SU-DHL-6 (cell line): ENCODE measurements around the gene POLR2J.

ENCODE experiments used
- H2AFZ ChIP-seq: fragments of 200-600 bp; sonication (generic); 2 replicates; pipeline ENCODE4 v1.6.1; 2014; ENCODE audit warnings: low read depth, mild to moderate bottlenecking, moderate library complexity, mixed read lengths, antibody characterized with exemption, low read length; ENCODE audit not compliant: severe bottlenecking
- H3F3A ChIP-seq: fragments of 200-600 bp; shearing (Covaris generic); 2 replicates; pipeline ENCODE4 v1.6.0; 2016; ENCODE audit warnings: antibody characterized with exemption, mild to moderate bottlenecking; ENCODE audit not compliant: insufficient read depth
- H3K27ac ChIP-seq: fragments of 200-600 bp; sonication (generic); 2 replicates; pipeline ENCODE4 v1.5.1; 2016; ENCODE audit warnings: low read depth, mild to moderate bottlenecking, low read length, moderate library complexity, mixed read lengths
- H3K27me3 ChIP-seq: fragments of 200-600 bp; sonication (generic), shearing (Covaris generic); 2 replicates; pipeline ENCODE4 v1.6.0; 2014; ENCODE audit warnings: mild to moderate bottlenecking, low read length
- H3K36me3 ChIP-seq: fragments of 200-600 bp; sonication (generic); 2 replicates; pipeline ENCODE4 v1.6.1; 2014; ENCODE audit warnings: mild to moderate bottlenecking, low read length, mixed read lengths
- H3K4me2 ChIP-seq: fragments of 300-600, 200-600 bp; shearing (Covaris generic), sonication (generic); 2 replicates; pipeline ENCODE4 v1.6.0; 2014; ENCODE audit warnings: low read length, low read depth, mild to moderate bottlenecking; ENCODE audit not compliant: poor library complexity, severe bottlenecking
- H3K4me3 ChIP-seq: fragments of 200-600 bp; sonication (generic); 2 replicates; pipeline ENCODE4 v1.5.1; 2014; ENCODE audit warnings: antibody characterized with exemption, low read length, mild to moderate bottlenecking, mixed read lengths; ENCODE audit not compliant: insufficient read depth, poor library complexity, severe bottlenecking
- H3K79me2 ChIP-seq: fragments of 200-600 bp; sonication (generic); 2 replicates; pipeline ENCODE4 v1.6.1; 2014; ENCODE audit warnings: mild to moderate bottlenecking, low read length, moderate library complexity; ENCODE audit not compliant: insufficient read depth
- H3K9ac ChIP-seq: fragments of 200-600 bp; sonication (generic); 2 replicates; pipeline ENCODE4 v1.7.0; 2014; ENCODE audit warnings: mild to moderate bottlenecking, low read length
- H3K9me2 ChIP-seq: fragments of 200-600 bp; sonication (generic); replicated peaks from 2 replicates; pipeline ENCODE4 v1.6.1; 2014; ENCODE audit warnings: low read length; ENCODE audit not compliant: insufficient read depth
- H3K9me3 ChIP-seq: fragments of 200-600 bp; sonication (generic); 2 replicates; pipeline ENCODE4 v1.6.1; 2014; ENCODE audit warnings: low read length, mixed read lengths; ENCODE audit not compliant: insufficient read depth
- H4K20me1 ChIP-seq: fragments of 200-600 bp; sonication (generic); 2 replicates; pipeline ENCODE4 v1.6.1; 2014; ENCODE audit warnings: low read depth, mild to moderate bottlenecking, antibody characterized with exemption, low read length, moderate library complexity, mixed read lengths
- EZH2phosphoT487 ChIP-seq: fragments of 200-600 bp; sonication (generic), shearing (Covaris generic); conservative IDR thresholded peaks from 2 replicates; pipeline ENCODE4 v1.6.1; 2018; ENCODE audit warnings: mild to moderate bottlenecking, antibody characterized with exemption, low read length, moderate library complexity, mixed read lengths
- TF ChIP-seq, protein P1 (sequence below): fragments of 200-600 bp; sonication (generic); IDR thresholded peaks from one replicate; pipeline ENCODE4 v1.5.1; 2017; ENCODE audit warnings: antibody characterized with exemption, mild to moderate bottlenecking, low read length, moderate library complexity; ENCODE audit not compliant: insufficient read depth, poor library complexity, severe bottlenecking

POLR2J gene

GRCh38 chr7:102463841-102464576 is 14.7 kb downstream of the POLR2J start:
- H3K27ac ChIP-seq, result 0 out of 2 replicates have a peak overlapping the region, but pooled peaks have one; percentile 26

GRCh38 chr7:102460467-102460866 is 18.3 kb downstream of the POLR2J start:
- peaks cover 26% of the 10 kb centered on the region for H3K79me2 ChIP-seq
- H3K9ac ChIP-seq, result no peak overlapping the region
- no peaks in the 10 kb centered on the region for H3K36me3 ChIP-seq
- H4K20me1 ChIP-seq, result no peaks in the 10 kb centered on the region
- H2AFZ ChIP-seq, result no peak overlapping the region
- H3F3A ChIP-seq, result peaks cover 8% of the 10 kb centered on the region
- no peaks in the 10 kb centered on the region for H3K9me3 ChIP-seq
- H3K4me2 ChIP-seq, result no peak overlapping the region
- H3K27ac ChIP-seq, result no peak overlapping the region
- no peaks in the 10 kb centered on the region for H3K27me3 ChIP-seq
- no peak overlapping the region for H3K4me3 ChIP-seq
- no peak for TF ChIP-seq EZH2phosphoT487
- H3K9me2 ChIP-seq, result no peaks in the 10 kb centered on the region

More at GRCh38 chr7:102463841-102464576, 14.7 kb downstream of the POLR2J start:
- peaks cover 32% of the 10 kb centered on the region for H3K79me2 ChIP-seq
- no peaks in the 10 kb centered on the region for H3K36me3 ChIP-seq
- H3F3A ChIP-seq, result peaks cover 17% of the 10 kb centered on the region; the same call in 1 of the 2 replicates
- no peaks in the 10 kb centered on the region for H3K9me2 ChIP-seq
- H2AFZ ChIP-seq, result peak overlapping the region; percentile 82
- H3K9ac ChIP-seq, result peak overlapping the region; percentile 87
- peak overlapping the region; percentile 89 for H3K4me3 ChIP-seq
- H3K9me3 ChIP-seq, result no peaks in the 10 kb centered on the region
- peak overlapping the region; percentile 73 for H3K4me2 ChIP-seq
- no peak for TF ChIP-seq EZH2phosphoT487
- TF ChIP-seq, protein P1, sequence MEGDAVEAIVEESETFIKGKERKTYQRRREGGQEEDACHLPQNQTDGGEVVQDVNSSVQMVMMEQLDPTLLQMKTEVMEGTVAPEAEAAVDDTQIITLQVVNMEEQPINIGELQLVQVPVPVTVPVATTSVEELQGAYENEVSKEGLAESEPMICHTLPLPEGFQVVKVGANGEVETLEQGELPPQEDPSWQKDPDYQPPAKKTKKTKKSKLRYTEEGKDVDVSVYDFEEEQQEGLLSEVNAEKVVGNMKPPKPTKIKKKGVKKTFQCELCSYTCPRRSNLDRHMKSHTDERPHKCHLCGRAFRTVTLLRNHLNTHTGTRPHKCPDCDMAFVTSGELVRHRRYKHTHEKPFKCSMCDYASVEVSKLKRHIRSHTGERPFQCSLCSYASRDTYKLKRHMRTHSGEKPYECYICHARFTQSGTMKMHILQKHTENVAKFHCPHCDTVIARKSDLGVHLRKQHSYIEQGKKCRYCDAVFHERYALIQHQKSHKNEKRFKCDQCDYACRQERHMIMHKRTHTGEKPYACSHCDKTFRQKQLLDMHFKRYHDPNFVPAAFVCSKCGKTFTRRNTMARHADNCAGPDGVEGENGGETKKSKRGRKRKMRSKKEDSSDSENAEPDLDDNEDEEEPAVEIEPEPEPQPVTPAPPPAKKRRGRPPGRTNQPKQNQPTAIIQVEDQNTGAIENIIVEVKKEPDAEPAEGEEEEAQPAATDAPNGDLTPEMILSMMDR, result no peak
- H3K27me3 ChIP-seq, result no peaks in the 10 kb centered on the region
- H4K20me1 ChIP-seq, result no peaks in the 10 kb centered on the region; the same call in 1 of the 2 replicates

DNA sequence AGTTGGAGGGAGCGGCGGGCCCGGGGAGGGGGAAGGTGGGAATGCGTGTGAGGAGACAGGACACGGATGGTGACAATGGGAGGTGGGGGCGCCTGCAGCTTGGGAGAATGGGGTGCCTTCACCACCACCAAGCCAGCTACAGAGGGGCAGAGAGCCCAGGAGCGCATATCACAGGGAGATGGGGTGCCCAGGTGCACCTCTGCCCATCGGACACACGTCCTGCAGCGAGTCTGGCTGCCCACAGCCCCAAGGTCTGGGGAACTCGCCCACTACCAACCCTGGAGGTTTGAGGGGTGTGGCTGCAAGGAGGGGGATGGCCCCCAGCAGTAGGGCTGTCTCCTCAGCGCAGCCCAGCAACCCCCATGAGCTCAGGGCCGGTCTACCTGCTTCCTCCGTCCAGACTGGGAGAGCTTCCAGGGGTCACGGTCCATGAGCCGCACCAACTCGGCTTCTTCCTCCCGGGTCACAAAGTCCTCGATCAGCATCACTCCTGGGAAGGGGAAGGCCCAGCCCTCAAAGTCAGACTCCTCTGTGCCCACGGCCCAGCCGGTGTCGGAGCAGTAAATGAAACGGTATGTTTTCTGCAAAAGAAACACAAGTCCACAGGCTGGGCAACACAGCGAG is 19.4 kb downstream of the POLR2J start:
- Histone ChIP-seq H3K4me2 (no peak overlapping the region), H3K9me3 (no peaks in the 10 kb centered on the region), H3K9ac (no peak overlapping the region), H3K9me2 (no peaks in the 10 kb centered on the region), H3K27ac (no peak overlapping the region), H3K79me2 (peaks cover 20% of the 10 kb centered on the region), H3K4me3 (no peak overlapping the region), H3F3A (peaks cover 5% of the 10 kb centered on the region; the same call in 1 of the 2 replicates), H2AFZ (no peak overlapping the region), H3K27me3 (no peaks in the 10 kb centered on the region), H3K36me3 (no peaks in the 10 kb centered on the region), H4K20me1 (no peaks in the 10 kb centered on the region)
- no peak for TF ChIP-seq EZH2phosphoT487
- TF ChIP-seq, protein P1, result no peak
